Right lobe of liver (tissue), 6 donors: ENCODE results near the gene AEBP1. TPM values are rescaled to one million over a fixed set of nuclear protein-coding genes. Genes with fewer than 3 reads are reported as not detected.
A peak's percentile ranks its signal among the peaks of the same experiment; 100 is the strongest.

ENCODE experiments used
- ATAC-seq, 4 donors: fragments of 200-7000 bp; cut with Tn5 transposase; one replicate each; pipeline ENCODE4 v1.9.1; 2020; ENCODE audit warnings: mild to moderate bottlenecking in 4 of 4, moderate library complexity in 4 of 4
- DNase-seq, 3 donors: peaks; one replicate each; pipeline ENCODE4 v3.0.0-alpha.2; 2020
- H3K27ac ChIP-seq, 3 donors: fragments of 200-600 bp; one replicate each; pipeline ENCODE4 v1.8.0; 2022
- H3K27me3 ChIP-seq, 2 donors: fragments of 200-600 bp; one replicate each; pipeline ENCODE4 v1.8.0; 2022
- H3K36me3 ChIP-seq, 4 donors: fragments of 200-600 bp; sonication (generic) in 1 of 4; one replicate each; pipeline versions ENCODE4 v1.5.1 to v1.8.0; 2017 to 2022; ENCODE audit warnings: control low read depth in 1 of 4
- H3K4me1 ChIP-seq, 4 donors: fragments of 200-600 bp; sonication (generic) in 1 of 4; one replicate each; pipeline versions ENCODE4 v1.5.1 to v1.8.0; 2017 to 2022; ENCODE audit warnings: control low read depth in 1 of 4
- H3K4me3 ChIP-seq, 3 donors: fragments of 200-600 bp; one replicate each; pipeline ENCODE4 v1.8.0; 2022
- H3K9me3 ChIP-seq, 4 donors: fragments of 200-600 bp; sonication (generic) in 1 of 4; one replicate each; pipeline versions ENCODE4 v1.5.1 to v1.8.0; 2017 to 2022; ENCODE audit warnings: control low read depth in 1 of 4
- POLR2A ChIP-seq: fragments of 450-650 bp; IDR thresholded peaks from one replicate; pipeline ENCODE4 v1.6.1; 2017; ENCODE audit warnings: antibody characterized with exemption, mild to moderate bottlenecking
- WGBS: methylation state at CpG from one replicate; pipeline ENCODE4 v1.1.6; 2018; ENCODE audit warnings: low coverage, low lambda C conversion rate; ENCODE audit not compliant: insufficient coverage; ENCODE audit errors: missing lambda C conversion rate; 5-methylcytosine and 5-hydroxymethylcytosine counted together
- intact Hi-C, 2 donors: fragments of 100-400 bp; cut with DNase I; formaldehyde crosslinking; loops; one replicate each; pipeline versions ENCODE4 v1.11.2 to v1.14.1; 2022
- total RNA-seq, 6 experiments: library from RNA; depleted of rRNA in 2 of 6; stranded (reverse); fragments of >200 nt in 2 of 6; fragmentation: NEBNext Ultra II Directional in 3 of 6; extraction: Animal tissue kit (Norgen Biotek cat#: 25700) in 3 of 6; gene quantifications; one replicate each; pipeline versions ENCODE4 v1.1.0 to v1.2.4, GENCODE V29; 2016 to 2023
- TF ChIP-seq, protein P1 (sequence below), 4 donors: fragments of 200-600 bp in 3 of 4; fragments of 450-650 bp in 1 of 4; IDR thresholded peaks; one replicate each; pipeline versions ENCODE4 v1.5.1 to v1.8.0; 2016 to 2022; ENCODE audit warnings: antibody characterized with exemption in 4 of 4, mild to moderate bottlenecking in 2 of 4
- donor health status: DM: no; HTN: yes; CAD: no.
- donor health status: DM: no; HTN: no; CAD: no.
- donor health status: DM: no; HTN: no; CAD: no.
- donor health status: DM: no; HTN: yes; CAD: no.
- donor health status: DM: no; HTN: yes; CAD: no.

The AEBP1 gene
- total RNA-seq, 6 experiments from 2014 or later, result 7.8 to 37.8 (median 14.3) TPM

DNA sequence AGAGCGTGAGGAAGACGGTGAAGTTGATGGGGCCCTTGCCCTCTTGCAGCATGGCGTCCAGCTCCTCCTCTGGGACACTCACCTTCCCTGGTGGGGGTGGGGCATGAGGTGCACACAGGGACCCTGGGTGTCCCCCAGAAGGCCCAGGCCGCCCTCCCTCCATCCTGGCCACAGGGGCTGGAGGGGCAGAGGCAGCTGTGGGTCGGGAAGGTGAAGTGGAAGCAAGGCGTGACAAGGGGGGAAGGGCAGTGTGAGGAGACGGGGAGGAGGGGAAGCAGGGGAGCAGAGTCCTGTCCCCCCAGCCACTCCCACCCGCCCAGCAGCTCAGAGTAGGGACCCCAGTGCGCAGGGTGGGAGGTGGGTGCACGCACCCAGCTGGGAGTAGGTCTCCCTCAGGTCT lies 36.2 kb downstream of the AEBP1 start:
- intact Hi-C loops, result no loop called here
- TF ChIP-seq POLR2A, result no peak
- TF ChIP-seq, protein P1, sequence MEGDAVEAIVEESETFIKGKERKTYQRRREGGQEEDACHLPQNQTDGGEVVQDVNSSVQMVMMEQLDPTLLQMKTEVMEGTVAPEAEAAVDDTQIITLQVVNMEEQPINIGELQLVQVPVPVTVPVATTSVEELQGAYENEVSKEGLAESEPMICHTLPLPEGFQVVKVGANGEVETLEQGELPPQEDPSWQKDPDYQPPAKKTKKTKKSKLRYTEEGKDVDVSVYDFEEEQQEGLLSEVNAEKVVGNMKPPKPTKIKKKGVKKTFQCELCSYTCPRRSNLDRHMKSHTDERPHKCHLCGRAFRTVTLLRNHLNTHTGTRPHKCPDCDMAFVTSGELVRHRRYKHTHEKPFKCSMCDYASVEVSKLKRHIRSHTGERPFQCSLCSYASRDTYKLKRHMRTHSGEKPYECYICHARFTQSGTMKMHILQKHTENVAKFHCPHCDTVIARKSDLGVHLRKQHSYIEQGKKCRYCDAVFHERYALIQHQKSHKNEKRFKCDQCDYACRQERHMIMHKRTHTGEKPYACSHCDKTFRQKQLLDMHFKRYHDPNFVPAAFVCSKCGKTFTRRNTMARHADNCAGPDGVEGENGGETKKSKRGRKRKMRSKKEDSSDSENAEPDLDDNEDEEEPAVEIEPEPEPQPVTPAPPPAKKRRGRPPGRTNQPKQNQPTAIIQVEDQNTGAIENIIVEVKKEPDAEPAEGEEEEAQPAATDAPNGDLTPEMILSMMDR (IDR thresholded peaks at IDR 0.05), result no peak
- DNase-seq, result no peak

DNA sequence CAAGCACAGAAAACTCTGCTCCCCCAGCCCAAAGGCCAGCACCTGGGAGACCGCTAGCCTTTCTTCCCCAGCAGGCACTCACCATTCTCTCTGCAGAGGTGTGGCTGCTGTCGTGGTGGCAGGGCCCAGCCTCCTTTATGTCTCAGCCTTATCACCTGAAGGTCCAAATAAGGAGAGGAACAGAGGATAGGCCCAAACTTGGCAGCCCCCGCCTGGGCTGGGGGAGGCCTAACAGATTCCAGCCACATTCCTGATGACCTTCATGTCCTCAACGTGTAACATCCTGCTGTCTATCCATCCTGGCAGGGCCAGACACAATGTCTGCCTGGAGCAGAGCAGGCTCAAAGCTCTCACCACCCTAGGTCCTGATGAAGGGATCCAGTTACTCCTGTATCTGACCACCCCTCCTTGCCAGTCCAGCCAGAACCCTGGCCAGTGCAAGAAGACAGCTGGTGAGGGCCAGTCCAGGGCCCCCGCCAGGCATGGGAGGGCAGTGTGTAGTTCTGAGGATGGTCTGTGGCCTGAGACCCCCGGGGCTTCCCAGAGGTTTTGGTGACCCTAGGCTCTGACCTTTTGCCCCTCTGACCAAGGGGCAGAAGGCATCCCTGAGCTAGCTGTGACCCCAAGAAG lies 37.2 kb downstream of the AEBP1 start, which contains the start of gene MYL7:
Gene MYL7, minus strand, starts transcription at position 112 of the 630 bp plus-strand sequence. Its CDS starts 27 bp downstream, at position 85.
- H3K36me3 ChIP-seq, result no peaks in the 10 kb centered on the region
- H3K4me3 ChIP-seq, result no peak within 1 kb of the TSS
- no peak for ATAC-seq
- intact Hi-C loops, result no loop called here
- 80% methylated on average over 4 of the region's 6 CpGs for WGBS
- DNase-seq, result no peak
- no peaks in the 10 kb centered on the region for H3K4me1 ChIP-seq
- no peak for TF ChIP-seq POLR2A
- TF ChIP-seq, protein P1 (IDR thresholded peaks at IDR 0.05), result no peak
- H3K27me3 ChIP-seq, result no peaks in the 10 kb centered on the region
- no peaks in the 10 kb centered on the region for H3K9me3 ChIP-seq
- H3K27ac ChIP-seq, result no peak within 1 kb of the TSS

More for the DNA sequence above, 36.2 kb downstream of the AEBP1 start:
- H3K27ac ChIP-seq, result no peak overlapping the region
- no peaks in the 10 kb centered on the region for H3K4me1 ChIP-seq
- H3K27me3 ChIP-seq, result no peaks in the 10 kb centered on the region
- no peaks in the 10 kb centered on the region for H3K9me3 ChIP-seq
- ATAC-seq, result no peak
- no peak overlapping the region for H3K4me3 ChIP-seq
- H3K36me3 ChIP-seq, result no peaks in the 10 kb centered on the region
- 30% methylated on average over 2 of the region's 10 CpGs for WGBS

DNA sequence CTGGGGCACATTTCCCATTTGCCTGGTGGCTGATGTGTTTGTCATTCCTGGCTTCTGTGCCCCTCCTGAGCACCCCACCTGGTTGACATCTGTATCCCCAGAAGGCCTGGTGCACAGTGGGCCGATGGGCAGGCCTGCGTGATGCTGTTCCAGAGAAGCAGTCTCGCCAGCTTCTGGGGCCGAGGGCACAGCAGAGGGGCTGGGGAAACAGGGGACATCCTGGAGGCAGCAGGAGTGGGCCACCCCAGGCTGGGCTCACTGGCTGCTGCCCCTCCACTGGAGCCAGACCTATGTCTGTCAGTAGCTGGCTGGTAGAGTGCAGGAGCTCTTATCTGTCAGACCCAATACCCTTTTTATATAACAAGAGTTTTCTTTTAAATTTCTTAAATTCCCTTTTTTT lies 37.9 kb downstream of the AEBP1 start:
- intact Hi-C loops, result no loop called here
- TF ChIP-seq, protein P1 (IDR thresholded peaks at IDR 0.05), result no peak
- no peak for TF ChIP-seq POLR2A
- no peaks in the 10 kb centered on the region for H3K27me3 ChIP-seq
- ATAC-seq (no peak), DNase-seq (peak in 1 of 3 donors; percentile 28)
- H3K9me3 ChIP-seq, result no peaks in the 10 kb centered on the region
- no CpG with 5 or more reads among the region's 4 CpGs for WGBS
- no peak overlapping the region for H3K27ac ChIP-seq
- H3K4me1 ChIP-seq, result no peaks in the 10 kb centered on the region
- H3K4me3 ChIP-seq, result no peak overlapping the region
- no peaks in the 10 kb centered on the region for H3K36me3 ChIP-seq

DNA sequence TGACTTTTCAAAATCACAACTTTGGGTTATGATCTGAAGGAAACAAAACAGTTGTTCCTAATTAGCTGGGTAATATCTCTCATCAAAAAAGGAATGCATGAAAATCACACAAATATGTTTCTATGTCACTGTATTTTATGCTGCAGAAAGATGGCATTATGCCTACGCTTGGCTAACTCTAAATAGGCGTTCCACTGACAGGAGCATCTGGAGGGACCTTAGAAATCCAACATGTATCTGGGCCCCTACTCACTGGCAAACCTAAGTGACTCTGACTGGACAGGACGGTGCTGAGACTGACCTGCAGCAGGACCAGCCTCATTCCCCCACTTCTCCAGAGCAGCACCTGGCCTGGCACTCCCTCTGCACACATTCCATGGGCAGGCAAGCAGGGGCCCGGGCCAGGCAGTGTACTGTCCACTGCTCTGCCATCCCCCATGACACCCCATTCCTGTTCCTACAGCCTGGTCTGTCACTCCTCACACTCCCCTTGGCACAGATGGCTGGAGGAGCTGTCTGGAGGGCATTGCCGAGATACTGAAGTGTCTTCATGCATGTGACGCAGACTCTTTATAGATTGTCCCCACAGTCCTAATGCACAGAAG lies 39.6 kb downstream of the AEBP1 start:
- no peaks in the 10 kb centered on the region for H3K27me3 ChIP-seq
- WGBS, result 77% methylated on average over 5 of the region's 6 CpGs
- H3K4me1 ChIP-seq, result no peaks in the 10 kb centered on the region
- ATAC-seq (no peak), DNase-seq (peak in 1 of 3 donors; percentile 36)
- H3K27ac ChIP-seq, result no peak overlapping the region
- no peak overlapping the region for H3K4me3 ChIP-seq
- intact Hi-C loops, result no loop called here
- H3K36me3 ChIP-seq, result no peaks in the 10 kb centered on the region
- no peaks in the 10 kb centered on the region for H3K9me3 ChIP-seq
- TF ChIP-seq, protein P1 (IDR thresholded peaks at IDR 0.05), result no peak
- no peak for TF ChIP-seq POLR2A
